ENCODE results near the gene FAM53A. TPM values are rescaled to one million over a fixed set of nuclear protein-coding genes. Genes with fewer than 3 reads are reported as not detected.

Gene FAM53A
- total and polyA plus RNA-seq, 10 of the 15 experiments (the other 5 are each of a cell fraction or from before 2014, with no cell fraction given) = 0.02 to 0.87 (median 0.38) TPM; not detected in 2

GRCh38 chr4:1711055-1711570 is 27.0 kb upstream of the FAM53A start (continued):
- TF ChIP-seq, protein P1, sequence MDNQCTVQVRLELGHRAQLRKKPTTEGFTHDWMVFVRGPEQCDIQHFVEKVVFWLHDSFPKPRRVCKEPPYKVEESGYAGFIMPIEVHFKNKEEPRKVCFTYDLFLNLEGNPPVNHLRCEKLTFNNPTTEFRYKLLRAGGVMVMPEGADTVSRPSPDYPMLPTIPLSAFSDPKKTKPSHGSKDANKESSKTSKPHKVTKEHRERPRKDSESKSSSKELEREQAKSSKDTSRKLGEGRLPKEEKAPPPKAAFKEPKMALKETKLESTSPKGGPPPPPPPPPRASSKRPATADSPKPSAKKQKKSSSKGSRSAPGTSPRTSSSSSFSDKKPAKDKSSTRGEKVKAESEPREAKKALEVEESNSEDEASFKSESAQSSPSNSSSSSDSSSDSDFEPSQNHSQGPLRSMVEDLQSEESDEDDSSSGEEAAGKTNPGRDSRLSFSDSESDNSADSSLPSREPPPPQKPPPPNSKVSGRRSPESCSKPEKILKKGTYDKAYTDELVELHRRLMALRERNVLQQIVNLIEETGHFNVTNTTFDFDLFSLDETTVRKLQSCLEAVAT (IDR thresholded peaks at IDR 0.05) = peak; percentile 56
- no peak for TF ChIP-seq MYB (IDR thresholded peaks at IDR 0.05; ENCODE audit: borderline replicate concordance, low read depth, low read length)
- TF ChIP-seq CBX5 (IDR thresholded peaks at IDR 0.05; ENCODE audit: low read depth) = no peak
- TF ChIP-seq FOXK2 (IDR thresholded peaks at IDR 0.05) = no peak
- no peak for TF ChIP-seq ZSCAN29 (IDR thresholded peaks at IDR 0.05)
- no peak for TF ChIP-seq IKZF2 (IDR thresholded peaks at IDR 0.05)
- TF ChIP-seq ASH2L (IDR thresholded peaks at IDR 0.05; ENCODE audit: borderline replicate concordance, low read depth) = no peak
- peak; percentile 90 for TF ChIP-seq HDGF (IDR thresholded peaks at IDR 0.05)
- no peak for TF ChIP-seq CBX3 (IDR thresholded peaks at IDR 0.05; ENCODE audit: borderline replicate concordance, low read depth)
- TF ChIP-seq SMAD1 (IDR thresholded peaks at IDR 0.05; ENCODE audit: low read depth, partially characterized antibody) = no peak
- TF ChIP-seq BHLHE40 (IDR thresholded peaks at IDR 0.05; ENCODE audit: borderline replicate concordance in 1 of 2, low read depth in 2 of 2, low read length in 1 of 2) = no peak
- no peak for TF ChIP-seq NFXL1 (IDR thresholded peaks at IDR 0.05; ENCODE audit: borderline replicate concordance)
- no peak for TF ChIP-seq SIX5 (IDR thresholded peaks at IDR 0.05; ENCODE audit: low read depth, low read length, severe bottlenecking)
- TF ChIP-seq PKNOX1 (IDR thresholded peaks at IDR 0.05) = no peak
- TF ChIP-seq ZBED1 (IDR thresholded peaks at IDR 0.05; ENCODE audit: borderline replicate concordance) = no peak
- TF ChIP-seq CHD1 (IDR thresholded peaks at IDR 0.05; ENCODE audit: low read depth, low read length) = peak; percentile 44; the same call in 1 of the 2 replicates
- no peak for TF ChIP-seq BRCA1 (IDR thresholded peaks at IDR 0.05; ENCODE audit: low read depth, low read length)

Data from GM12878 (cell line).